HepG2 (cell line): Measurements from ENCODE around the gene SPATA33. TPM values are rescaled to one million over a fixed set of nuclear protein-coding genes. Genes with fewer than 3 reads are reported as not detected.
A peak's percentile ranks its signal among the peaks of the same experiment; 100 is the strongest.

Experiments used
- ARID4A ChIP-seq: sonication (generic); formaldehyde crosslinking; IDR thresholded peaks from 2 replicates; pipeline ENCODE4 v1.5.0; 2020; ENCODE audit warnings: mild to moderate bottlenecking, missing genetic modification reagents, borderline replicate concordance
- BCL3 ChIP-seq: sonication (generic); formaldehyde crosslinking; IDR thresholded peaks from 2 replicates; pipeline ENCODE4 v1.5.1; 2020; ENCODE audit warnings: mild to moderate bottlenecking, missing genetic modification reagents, moderate library complexity
- EEA1 ChIP-seq: sonication (generic); formaldehyde crosslinking; IDR thresholded peaks from 2 replicates; pipeline ENCODE4 v1.5.1; 2020; ENCODE audit warnings: mild to moderate bottlenecking, missing genetic modification reagents, borderline replicate concordance
- IKZF4 ChIP-seq: sonication (generic); formaldehyde crosslinking; IDR thresholded peaks from 2 replicates; pipeline ENCODE4 v1.5.1; 2020; ENCODE audit warnings: borderline replicate concordance, mild to moderate bottlenecking, low read depth, missing genetic modification reagents; ENCODE audit errors: not compliant biosample characterization
- MED13 ChIP-seq: sonication (generic); formaldehyde crosslinking; IDR thresholded peaks from 2 replicates; pipeline ENCODE4 v1.5.0; 2020; ENCODE audit warnings: missing genetic modification reagents
- NCOA2 ChIP-seq: sonication (generic); formaldehyde crosslinking; IDR thresholded peaks from 2 replicates; pipeline ENCODE4 v1.8.0; 2022; ENCODE audit warnings: inconsistent platforms
- PRDM15 ChIP-seq: sonication (generic); formaldehyde crosslinking; IDR thresholded peaks from 2 replicates; pipeline ENCODE4 v1.4.0; 2020; ENCODE audit warnings: missing genetic modification reagents
- RBFOX2 ChIP-seq: fragments of 200-400 bp; formaldehyde crosslinking; IDR thresholded peaks from 2 replicates; pipeline ENCODE4 v1.6.1; 2017; ENCODE audit warnings: low read depth, mild to moderate bottlenecking, low read length
- RBM22 ChIP-seq: fragments of 200-400 bp; formaldehyde crosslinking; optimal IDR thresholded peaks from 2 replicates; pipeline ENCODE3; 2017; ENCODE audit warnings: mild to moderate bottlenecking, low read length, moderate library complexity
- RBM39 ChIP-seq: fragments of 200-400 bp; formaldehyde crosslinking; IDR thresholded peaks from one replicate; pipeline ENCODE4 v1.6.1; 2018; ENCODE audit warnings: antibody characterized with exemption, mild to moderate bottlenecking, low read depth, low read length; ENCODE audit not compliant: poor library complexity, severe bottlenecking
- RCOR2 ChIP-seq: IDR thresholded peaks from 2 replicates; pipeline ENCODE4 v1.6.1; 2016; ENCODE audit warnings: missing biosample characterization, missing genetic modification reagents
- RFXANK ChIP-seq: IDR thresholded peaks from 2 replicates; pipeline ENCODE4 v1.6.1; 2016
- SKI ChIP-seq: fragments of 450-650 bp; IDR thresholded peaks from one replicate; pipeline ENCODE4 v1.6.1; 2018; ENCODE audit warnings: mild to moderate bottlenecking; ENCODE audit not compliant: partially characterized antibody
- SP5 ChIP-seq: IDR thresholded peaks from 2 replicates; pipeline ENCODE4 v1.6.1; 2016; ENCODE audit warnings: low read depth, borderline replicate concordance
- TFE3 ChIP-seq: IDR thresholded peaks from 2 replicates; pipeline ENCODE4 v1.6.1; 2016
- ZNF264 ChIP-seq: sonication (generic); formaldehyde crosslinking; IDR thresholded peaks from 2 replicates; pipeline ENCODE4 v1.4.0; 2020; ENCODE audit warnings: missing genetic modification reagents
- ZNF282 ChIP-seq: fragments of 450-650 bp; IDR thresholded peaks from 2 replicates; pipeline ENCODE4 v1.6.1; 2018; ENCODE audit not compliant: partially characterized antibody
- ZNF616 ChIP-seq: sonication (generic); formaldehyde crosslinking; IDR thresholded peaks from 2 replicates; pipeline ENCODE4 v1.5.0; 2020; ENCODE audit warnings: low read depth, mild to moderate bottlenecking, missing genetic modification reagents
- ZNF703 ChIP-seq: sonication (generic); formaldehyde crosslinking; IDR thresholded peaks from 2 replicates; pipeline ENCODE4 v1.5.1; 2020; ENCODE audit warnings: missing genetic modification reagents, mild to moderate bottlenecking, moderate library complexity, borderline replicate concordance
- ZNF772 ChIP-seq: sonication (generic); formaldehyde crosslinking; IDR thresholded peaks from 2 replicates; pipeline ENCODE4 v1.5.0; 2020; ENCODE audit warnings: mild to moderate bottlenecking, missing genetic modification reagents
- ZNF792 ChIP-seq: IDR thresholded peaks from 2 replicates; pipeline ENCODE4 v1.6.1; 2016
- polyA plus RNA-seq, 8 experiments: library from polyadenylated mRNA; depleted of rRNA in 3 of 8; stranded (reverse) in 7 of 8; unstranded in 1 of 8; fragments of >200 nt; fragmentation: Illumina TruSeq in 4 of 8; extraction: Trizol in 4 of 8; gene quantifications; 2 replicates each; pipeline versions ENCODE4 v1.2.1 to v1.2.3, GENCODE V29; 2011 to 2016; ENCODE audit warnings: low read depth in 4 of 8, missing spikeins in 1 of 8, mixed read lengths in 1 of 8; ENCODE audit not compliant: insufficient read depth in 1 of 8
- total RNA-seq, 5 experiments: library from RNA; depleted of rRNA; stranded (reverse); fragments of >200 nt; fragmentation: Illumina TruSeq; extraction: Trizol; gene quantifications; 2 replicates each; pipeline ENCODE4 v1.2.3, GENCODE V29; 2016; ENCODE audit warnings: low read depth in 1 of 5

Gene SPATA33
- total and polyA plus RNA-seq, 2 of the 13 experiments (the other 11 are each of a cell fraction or from before 2014, with no cell fraction given) = 5.7 to 11.0 TPM

- no peak for TF ChIP-seq ZNF616
- TF ChIP-seq PRDM15 (CRISPR knock-in tag) = no peak
- peak; percentile 31; the same call in 1 of the 2 replicates for TF ChIP-seq NCOA2
- no peak for TF ChIP-seq RBFOX2
- no peak for TF ChIP-seq ZNF772 (CRISPR knock-in tag)
- TF ChIP-seq SP5 (CRISPR knock-in tag) = no peak
- 0 out of 2 replicates have a peak, but pooled peaks have one; percentile 8 for TF ChIP-seq EEA1 (CRISPR knock-in tag)
- no peak for TF ChIP-seq IKZF4
- TF ChIP-seq ZNF264 (CRISPR knock-in tag) = no peak
- no peak for TF ChIP-seq RBM39
- no peak for TF ChIP-seq RBM22
- TF ChIP-seq ARID4A (CRISPR knock-in tag) = no peak
- TF ChIP-seq BCL3 (CRISPR knock-in tag) = no peak
- no peak for TF ChIP-seq ZNF703
- TF ChIP-seq SKI = no peak
- 0 out of 2 replicates have a peak, but pooled peaks have one; percentile 48 for TF ChIP-seq ZNF792 (CRISPR knock-in tag)
- TF ChIP-seq RCOR2 = no peak
- no peak for TF ChIP-seq RFXANK
- TF ChIP-seq TFE3 = peak; percentile 51; the same call in 1 of the 2 replicates
- TF ChIP-seq ZNF282 = no peak
- TF ChIP-seq MED13 (CRISPR knock-in tag) = no peak
Measured at GRCh38 chr16:89688395-89688794, 30.8 kb downstream of the SPATA33 start (continued).
